HG02981 (cell line): ENCODE data around the gene TCF7L2.

Experiments used
- ATAC-seq: cut with Tn5 transposase; IDR thresholded peaks from one replicate; pipeline ENCODE4 v1.9.1; 2021; ENCODE audit warnings: mild to moderate bottlenecking, moderate library complexity; ENCODE audit not compliant: unreplicated experiment

TCF7L2 gene

DNA sequence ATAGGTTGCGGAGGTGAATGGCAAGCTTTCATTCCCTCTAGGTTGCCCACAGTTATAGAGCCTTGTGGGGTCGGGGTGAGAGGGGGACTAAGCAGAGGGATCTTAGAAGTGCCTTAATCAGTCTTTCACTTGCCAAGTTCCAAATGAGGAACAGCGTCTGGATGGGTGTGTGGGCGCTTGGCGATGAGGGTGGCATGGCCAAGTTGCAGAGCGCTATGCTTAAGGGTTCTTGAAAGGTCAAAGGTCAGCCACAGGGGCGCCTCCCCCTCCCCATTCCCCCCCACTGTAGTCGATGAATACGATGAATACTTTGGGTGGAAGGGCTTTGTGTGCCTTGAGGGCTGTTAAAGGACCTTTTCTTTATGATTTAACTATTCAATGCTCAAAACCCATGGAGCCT lies 185.0 kb downstream of the TCF7L2 start:
- ATAC-seq: no peak

DNA sequence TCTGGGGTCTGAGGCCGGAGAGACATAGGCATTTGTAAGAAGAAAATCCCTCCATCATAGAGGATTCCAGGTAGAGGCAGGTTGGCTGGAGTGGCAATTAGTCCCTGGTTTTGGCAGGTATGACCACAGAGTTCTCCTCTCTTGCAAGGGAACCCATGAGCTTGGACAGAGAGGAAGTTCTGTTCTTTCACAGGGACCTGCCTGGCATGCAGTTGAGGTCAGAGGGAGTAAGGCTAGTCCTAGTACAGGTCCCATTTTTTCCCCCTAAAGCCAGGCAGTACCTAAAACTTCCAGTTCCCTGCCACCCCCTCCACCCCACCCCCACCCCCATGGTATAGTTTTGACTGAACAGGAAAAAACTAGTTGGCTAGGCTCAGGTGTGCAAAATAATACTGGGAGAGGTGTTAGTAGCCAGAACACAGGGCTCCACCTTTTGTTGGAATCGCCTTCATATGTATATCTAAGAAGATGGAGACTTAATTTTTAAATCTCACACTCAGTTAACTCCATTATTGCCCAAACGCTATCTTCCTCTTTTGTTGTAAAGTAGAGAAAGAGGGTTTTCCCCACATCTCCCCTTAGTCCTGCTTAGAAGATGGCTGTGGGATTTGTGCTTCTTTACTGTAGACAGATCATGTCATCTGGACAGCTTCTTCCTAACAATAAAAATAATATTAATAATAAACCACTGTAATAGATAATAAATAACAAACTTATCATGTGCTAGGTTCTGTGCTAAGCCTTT lies 188.1 kb downstream of the TCF7L2 start:
- ATAC-seq: no peak

DNA sequence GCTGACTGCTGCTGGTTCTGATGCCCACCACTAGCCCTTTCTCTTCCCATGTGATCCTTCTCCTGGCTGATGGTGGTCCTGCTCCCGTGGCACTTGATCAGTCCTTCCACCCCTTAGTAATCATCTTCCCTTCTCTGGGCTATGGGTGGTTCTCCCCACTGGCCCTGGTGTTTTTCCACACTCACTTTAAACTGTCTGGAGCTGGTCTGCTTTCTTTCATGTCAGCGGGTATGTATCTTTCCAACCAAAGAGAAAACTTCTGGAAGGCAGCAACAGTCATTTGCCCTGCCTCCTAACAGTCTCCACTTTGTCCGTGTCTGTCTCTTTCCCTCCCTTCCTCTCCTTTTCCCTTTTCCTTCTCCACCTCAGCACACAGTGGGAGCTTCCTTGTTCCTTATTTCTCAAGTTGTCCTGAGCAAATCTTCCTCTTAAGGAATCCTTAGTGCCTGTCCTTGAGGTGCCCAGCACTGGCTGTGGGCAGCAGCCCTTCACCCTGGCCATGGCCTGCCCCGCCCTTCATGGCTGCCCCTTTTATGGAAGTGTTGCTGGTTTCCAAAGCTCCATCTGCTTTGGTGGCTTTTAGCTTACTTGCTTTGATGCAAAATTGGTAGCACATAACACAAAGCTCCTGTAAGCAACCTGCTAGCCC lies 189.0 kb downstream of the TCF7L2 start:
- ATAC-seq: no peak

DNA sequence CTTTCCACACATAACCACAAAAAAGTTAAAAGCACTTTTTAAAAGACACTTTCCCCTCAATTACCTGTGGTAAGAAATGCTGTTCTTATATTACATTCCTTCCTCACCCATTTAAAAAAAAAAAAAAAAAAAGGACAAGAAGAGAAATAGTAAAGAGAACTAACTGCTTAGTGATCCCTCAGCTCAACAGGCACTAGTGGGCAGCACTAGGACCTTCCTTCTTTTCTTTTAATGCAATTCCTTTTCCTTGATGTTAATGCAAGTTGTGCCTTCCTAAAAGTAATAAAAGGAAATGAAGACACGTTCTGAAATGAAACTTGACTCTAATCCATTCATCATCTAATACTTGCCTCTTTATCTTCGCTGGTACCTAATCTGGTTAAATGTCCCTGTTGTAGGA lies 189.7 kb downstream of the TCF7L2 start:
- ATAC-seq: no peak

DNA sequence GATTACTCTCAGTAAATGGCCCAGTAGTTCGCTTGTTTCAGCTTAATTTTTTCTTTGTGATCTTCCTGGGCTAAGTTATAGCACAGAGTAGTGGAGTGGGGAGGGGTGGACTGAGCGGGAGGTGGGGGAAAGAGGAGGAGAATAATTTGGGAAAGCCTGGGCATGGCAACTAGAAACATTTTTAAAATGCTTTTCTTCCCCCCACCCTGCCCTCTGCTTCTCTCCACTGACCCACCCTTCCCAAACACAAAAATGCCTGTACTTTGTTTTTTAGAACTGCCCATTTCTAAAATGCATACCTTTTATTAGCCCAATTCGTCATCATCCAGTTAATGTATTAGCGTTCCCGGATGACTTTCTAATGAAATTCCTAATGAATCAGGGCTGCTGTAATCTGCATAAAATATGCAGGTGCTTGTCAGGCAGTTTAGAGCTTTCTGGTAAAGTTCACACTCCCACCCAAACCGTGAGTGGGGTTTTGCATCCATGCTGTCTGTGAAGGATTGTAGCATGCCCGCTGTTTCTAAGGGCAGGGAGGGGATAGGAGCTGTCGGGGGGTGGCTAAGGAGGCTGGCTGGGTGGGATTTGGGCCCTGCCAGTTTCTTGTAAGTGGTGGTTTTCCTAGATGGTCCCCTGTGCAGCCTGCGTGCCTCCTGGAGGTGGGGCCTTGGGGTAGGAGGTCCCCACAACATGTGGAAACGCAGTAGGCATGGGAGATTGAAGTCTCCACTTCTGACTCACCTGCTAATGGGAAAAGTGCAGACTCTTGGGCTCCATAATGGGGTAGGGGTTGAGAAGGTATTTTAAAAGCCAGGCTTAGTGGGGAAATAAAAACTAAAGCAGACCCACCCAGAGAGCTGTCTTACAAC lies 190.3 kb downstream of the TCF7L2 start:
- ATAC-seq: no peak

DNA sequence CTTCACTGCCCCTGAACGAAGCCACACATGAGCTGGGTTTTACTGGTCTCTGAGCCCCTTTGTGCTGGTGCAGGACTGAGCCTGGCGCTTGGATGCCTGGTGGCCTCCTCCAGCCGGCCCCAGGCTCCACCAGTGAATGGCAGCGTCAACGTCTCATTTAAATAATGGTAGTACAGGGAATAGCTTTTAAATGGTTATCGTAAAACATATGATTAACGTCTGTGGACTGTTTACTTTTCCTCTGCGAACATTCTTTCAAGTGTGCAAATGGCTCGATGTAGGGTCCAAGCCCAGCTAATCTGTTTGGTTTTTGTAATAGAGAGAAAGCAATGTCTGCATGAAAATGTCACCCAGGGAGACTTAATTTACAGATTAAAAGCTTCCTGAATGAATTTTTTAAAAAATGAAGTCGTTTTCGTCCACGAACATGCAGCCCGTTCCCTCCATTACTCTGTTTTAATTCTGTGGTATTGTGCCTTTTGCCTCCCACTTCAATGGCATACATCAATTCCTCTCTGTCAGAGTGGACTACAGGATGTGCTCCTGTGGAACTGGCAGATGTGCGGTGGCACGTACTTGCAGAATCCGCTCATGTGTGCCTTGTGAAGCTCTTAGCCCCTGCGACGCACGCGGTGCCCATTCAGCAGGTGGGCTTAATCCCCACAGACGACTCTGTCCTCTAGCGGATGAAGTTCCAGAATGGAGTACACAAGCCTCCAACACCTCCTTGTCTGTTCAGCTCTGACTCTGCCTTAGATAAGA lies 192.7 kb downstream of the TCF7L2 start:
- no peak for ATAC-seq

DNA sequence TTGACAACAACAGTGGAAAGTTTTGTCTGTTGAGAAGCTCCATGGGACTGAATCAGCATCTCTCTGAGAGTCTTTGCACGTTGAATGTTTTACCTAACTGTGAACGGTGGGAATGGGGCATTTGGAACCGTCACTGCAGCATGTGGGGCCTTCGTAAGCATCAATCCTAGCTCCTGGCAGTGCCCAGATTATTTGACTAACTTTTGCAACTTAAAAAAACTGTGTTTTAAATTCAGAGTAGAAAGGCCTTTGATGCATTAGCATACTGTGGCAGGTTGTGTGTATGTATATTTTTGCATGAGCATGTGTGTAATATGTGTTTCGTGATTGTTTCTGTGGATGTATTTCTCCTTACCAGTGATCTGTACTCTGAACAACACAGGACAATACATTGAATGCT lies 194.5 kb downstream of the TCF7L2 start:
- no peak for ATAC-seq

DNA sequence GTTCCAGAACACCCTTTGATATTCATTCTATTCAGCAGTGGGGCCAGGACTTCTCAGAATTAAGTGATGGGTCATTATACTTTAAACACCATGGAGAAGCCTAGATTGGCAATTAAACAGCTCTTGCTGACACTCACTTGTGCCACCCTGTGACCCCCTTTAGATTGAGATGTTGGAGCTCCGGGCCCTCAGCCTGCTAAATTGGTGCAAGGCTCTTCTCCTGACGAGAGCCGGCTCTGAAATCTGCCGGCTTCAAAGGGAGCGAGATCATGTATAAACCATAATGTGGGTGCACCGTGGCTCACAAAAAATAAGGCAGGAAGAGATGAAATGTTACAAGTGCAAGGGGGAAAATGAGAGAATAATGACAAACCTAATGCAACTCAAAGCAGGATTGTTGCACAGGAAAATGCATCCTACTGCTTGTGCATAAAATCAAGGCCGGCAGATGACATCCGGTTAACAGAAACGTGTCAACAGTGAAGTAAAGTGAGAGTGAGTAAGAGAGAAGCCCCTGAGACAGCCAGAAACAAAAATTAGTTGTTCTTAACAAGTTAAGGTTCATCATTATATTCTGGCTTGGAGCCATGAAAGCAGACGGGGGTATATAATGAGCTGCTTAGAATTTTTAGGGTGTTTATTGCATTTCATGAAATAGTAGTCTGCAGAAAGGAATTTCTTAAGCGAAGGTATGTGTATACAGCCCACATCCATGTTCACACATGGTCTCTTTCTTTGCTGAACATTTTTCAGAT lies 198.2 kb downstream of the TCF7L2 start:
- ATAC-seq: no peak

DNA sequence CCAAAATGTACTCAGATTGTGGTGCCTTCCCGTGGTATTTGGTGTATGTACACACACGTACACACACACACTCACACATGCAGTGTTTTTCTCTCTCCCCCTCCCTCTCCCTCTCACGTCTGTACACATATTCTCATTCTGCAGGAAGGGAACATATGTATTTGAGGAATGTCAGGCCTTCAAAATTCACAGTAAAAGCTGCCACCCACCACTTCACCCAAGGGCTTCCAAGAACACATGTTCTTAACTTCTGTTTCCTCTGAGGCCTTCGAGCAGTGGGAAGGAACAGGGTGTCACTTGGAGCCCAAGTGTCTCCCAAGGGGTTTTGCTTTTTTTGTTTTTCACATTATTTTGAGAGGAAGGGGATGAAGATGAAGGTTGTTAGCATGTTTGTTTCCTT lies 198.9 kb downstream of the TCF7L2 start:
- no peak for ATAC-seq

DNA sequence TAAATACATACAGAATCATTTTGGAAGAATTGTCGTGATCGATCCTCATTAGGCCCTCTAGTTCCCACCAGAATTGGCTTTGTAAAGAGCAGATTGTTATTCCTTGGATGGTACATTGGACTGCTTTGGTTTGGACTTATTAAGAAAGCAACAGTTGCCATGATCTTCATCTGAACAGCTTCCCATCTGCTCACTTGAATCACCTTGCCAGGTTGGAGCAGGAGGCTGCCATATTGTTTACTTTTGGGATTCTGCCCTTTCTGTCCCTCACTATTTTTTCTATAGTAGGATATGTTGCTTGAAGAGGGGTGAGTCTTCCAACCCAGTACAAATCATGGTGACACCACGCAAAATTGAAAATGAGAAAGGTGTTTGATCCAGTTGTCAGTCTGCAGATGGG lies 199.6 kb downstream of the TCF7L2 start:
- no peak for ATAC-seq

DNA sequence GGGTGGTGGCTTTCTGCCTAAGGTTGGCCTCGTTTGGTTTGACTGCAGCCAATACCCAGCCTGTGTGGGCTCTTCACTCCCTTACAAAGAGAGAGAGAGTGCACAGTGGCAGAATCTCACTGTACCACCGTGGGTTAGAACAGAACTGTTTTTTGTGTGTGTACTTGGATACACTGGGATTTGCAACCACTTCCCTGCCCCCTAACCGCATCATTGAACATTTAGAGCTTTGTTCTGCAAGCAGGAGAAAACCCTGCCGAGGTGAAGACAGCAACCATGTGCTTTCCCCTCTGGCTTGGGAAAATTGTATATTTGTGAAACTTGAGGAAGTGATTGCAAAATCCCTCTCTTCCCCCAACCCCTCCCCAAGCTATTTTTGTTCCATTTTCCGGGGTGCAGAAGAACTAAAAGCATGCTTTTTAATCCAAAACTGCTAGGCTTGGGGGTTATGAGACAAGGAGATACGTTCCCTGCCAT lies 201.2 kb downstream of the TCF7L2 start:
- ATAC-seq: no peak

DNA sequence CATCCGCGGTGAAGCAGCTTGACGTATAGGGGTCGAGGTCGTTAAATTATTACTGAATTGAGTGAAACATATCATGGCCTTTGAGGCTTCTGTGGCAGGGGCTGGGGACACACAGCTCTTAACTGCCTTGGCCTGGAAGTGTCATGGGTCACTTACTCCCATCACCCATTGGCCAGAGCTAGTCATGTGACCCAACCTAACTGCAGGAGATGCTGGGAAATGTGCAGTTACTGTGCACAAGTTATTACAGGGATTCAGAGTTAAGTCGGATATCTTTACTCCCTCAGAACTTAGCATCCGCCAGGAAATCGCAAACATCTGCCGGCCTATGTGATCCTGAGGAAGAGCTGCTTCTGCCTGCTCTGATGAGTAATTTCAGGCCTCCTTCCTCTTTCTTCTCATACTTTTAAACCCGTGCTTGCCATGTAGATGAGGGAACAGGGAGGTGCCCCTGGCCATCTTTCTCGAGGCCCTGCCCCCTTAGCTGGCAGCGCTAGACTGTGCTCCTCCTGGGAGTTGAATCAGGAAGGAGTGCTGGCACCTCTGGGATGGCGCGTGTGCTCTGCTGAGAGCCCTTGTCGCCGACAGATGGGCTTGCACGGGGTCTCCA lies 203.6 kb downstream of the TCF7L2 start:
- ATAC-seq: no peak

DNA sequence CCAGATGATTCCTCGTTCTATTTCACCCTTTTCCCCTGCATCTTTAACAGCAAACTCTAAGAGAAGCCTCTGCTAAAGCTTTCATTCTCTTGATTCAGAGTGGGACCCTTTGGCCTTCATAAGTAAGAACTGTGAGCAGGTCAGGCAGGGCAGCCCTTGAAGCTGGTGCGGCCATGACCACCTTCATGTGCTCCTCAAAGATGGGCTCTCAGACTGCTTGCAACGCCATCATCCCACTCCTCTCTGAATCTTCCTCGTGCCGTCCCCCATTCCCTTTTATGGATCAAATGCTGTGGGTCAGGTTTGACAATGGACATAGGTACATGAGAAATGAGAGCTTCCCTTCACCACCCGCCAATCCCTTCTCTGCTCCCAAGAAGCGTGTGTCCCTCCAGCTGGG lies 207.4 kb downstream of the TCF7L2 start:
- ATAC-seq: no peak

DNA sequence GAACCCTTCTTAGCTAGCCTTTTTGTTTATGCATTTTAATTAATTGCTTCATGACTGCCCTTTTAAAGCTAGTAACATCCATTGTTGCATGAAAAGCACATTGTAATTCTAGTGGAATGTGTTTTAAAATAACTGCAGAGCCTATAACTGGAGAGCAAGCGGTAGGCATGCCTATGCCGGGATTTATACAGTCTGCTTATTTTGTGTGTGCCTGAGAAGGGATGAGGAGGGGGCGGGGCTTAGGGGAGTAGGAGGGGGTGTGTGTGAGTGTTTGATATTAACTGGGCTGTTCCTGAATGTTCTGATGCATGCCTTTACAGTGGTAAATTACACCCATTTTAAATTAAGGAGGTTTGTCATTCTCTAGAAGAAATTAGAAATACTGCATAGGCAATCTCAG lies 208.1 kb downstream of the TCF7L2 start:
- no peak for ATAC-seq

DNA sequence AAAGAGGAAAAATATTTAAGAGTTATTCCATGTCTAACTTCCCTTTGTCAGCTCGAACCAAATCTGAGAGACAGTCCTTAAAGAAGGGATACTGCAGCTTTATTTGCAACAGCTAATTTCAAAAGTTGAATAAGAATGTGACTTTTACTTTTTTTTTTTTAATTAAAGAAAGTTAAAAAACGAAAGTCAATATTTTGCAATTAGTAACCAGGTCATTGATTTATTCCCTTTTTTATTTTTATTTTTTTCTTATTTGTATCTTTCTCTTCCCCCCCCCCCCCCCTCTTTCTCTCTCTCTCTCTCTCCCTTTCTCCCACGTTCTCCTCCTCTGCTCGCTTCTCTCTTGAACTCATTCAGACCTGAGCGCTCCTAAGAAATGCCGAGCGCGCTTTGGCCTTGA lies 209.5 kb downstream of the TCF7L2 start:
- ATAC-seq: no peak

DNA sequence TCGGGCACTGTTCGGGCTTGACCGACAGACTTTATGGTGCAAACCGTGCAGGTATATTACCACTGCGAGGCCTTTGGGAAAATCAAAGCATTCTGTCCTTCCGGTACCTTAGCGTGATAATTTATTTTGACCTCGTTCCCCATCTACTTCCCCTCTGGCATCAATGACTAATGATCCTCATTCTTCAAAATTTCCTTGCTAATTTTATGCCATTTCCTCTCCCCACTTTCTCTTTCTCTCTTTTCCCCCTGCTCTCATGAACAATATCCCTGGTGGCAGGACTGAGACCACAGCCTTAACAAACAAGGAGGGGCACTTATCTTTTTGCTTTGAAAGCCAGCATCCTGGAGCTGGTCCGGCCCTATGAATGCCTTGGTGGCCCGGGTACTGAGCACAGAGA lies 210.6 kb downstream of the TCF7L2 start:
- no peak for ATAC-seq

DNA sequence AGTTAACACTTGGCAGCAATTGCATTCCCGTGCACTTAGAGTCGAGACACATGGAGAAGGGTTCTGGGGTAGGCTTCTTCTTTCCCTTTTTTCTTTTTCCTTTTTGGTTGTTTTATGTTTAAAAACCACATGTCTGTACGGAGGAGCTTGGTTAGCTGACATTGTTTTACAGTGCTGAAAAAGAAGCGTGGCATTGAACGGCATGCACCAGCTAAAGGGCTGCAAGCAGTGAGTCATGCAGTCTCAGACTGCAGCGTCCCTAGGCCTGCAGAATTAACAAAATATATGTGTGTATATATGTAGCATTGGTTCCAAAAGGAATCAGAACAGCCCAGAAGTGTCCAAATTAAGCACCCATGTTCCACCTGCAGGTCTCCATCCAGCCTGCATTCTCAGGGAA lies 211.0 kb downstream of the TCF7L2 start:
- ATAC-seq: no peak

DNA sequence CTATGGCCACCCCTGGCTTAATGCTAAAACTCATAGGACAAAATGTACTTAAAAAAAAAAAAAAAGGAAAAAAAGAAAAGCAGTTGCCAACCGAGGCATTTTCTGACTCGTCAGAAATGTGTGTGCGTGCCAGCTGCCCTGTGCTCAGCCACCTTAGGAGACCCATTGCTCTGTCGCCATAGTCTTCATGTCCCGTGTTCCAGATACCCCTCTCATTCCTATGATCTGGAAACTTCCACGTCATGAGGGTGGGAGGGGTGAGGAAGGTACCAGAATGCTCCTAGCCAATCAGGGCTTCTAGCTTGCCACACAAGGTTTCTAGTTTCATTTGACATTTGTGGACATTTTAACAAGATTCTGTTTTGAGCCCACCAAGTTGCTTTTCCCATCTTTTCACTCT lies 212.9 kb downstream of the TCF7L2 start:
- no peak for ATAC-seq

DNA sequence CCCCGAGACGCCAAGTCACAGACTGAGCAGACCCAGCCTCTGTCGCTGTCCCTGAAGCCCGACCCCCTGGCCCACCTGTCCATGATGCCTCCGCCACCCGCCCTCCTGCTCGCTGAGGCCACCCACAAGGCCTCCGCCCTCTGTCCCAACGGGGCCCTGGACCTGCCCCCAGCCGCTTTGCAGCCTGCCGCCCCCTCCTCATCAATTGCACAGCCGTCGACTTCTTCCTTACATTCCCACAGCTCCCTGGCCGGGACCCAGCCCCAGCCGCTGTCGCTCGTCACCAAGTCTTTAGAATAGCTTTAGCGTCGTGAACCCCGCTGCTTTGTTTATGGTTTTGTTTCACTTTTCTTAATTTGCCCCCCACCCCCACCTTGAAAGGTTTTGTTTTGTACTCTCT lies 215.6 kb downstream of the TCF7L2 start:
- no peak for ATAC-seq

DNA sequence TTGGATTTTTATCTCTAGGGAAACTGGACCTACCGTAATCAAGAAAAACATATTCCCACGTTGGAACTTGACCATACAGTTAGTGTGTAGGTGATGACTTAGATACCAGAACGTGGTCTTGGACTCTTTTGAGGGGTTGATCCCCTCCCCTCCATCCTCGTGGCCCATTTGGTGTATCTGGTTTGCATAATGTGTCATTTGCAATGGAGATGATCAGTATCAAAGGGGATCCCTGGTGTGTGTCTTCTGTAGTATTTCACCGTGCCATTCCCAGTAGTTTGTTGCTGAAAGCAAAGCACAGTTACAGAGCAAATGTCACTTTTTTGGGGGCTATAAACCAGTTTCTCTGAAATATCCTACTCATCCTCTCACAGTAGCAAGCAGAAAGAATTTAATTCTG lies 217.7 kb downstream of the TCF7L2 start:
- no peak for ATAC-seq
